GM12878 (cell line): ENCODE results near the gene RPS2. TPM values are rescaled to one million over a fixed set of nuclear protein-coding genes. Genes with fewer than 3 reads are reported as not detected.

Experiments
- ATAC-seq: fragments of 200-7000 bp; cut with Tn5 transposase; 3 replicates; pipeline ENCODE4 v1.9.1; 2020; ENCODE audit warnings: mild to moderate bottlenecking, moderate library complexity
- BruUV-seq: library from RNA; stranded (reverse); fragments of 400-500 nt; replicated peaks from 2 replicates; lab custom pipeline; 2021; lab: Mats Ljungman, UMichigan
- CTCF ChIA-PET: fragments of 300-600 bp; sonication (Branson Sonifier 250); formaldehyde crosslinking; extraction: SDS; loops from one replicate; lab custom pipeline; 2021; ENCODE audit warnings: inconsistent platforms; lab: Yijun Ruan, JAX
- POLR2A ChIA-PET: fragments of 350-600 bp; formaldehyde crosslinking; extraction: SDS; loops from one replicate; lab custom pipeline; 2021; ENCODE audit warnings: inconsistent platforms; lab: Charles Lee
- RAD21 ChIA-PET: fragments of 300-600 bp; sonication (Branson Sonifier 250); formaldehyde crosslinking; loops from one replicate; lab custom pipeline; 2023; ENCODE audit warnings: antibody characterized with exemption; ENCODE audit not compliant: unreplicated experiment; lab: Charles Lee
- SMC1A ChIA-PET: fragments of 300-600 bp; sonication (Branson Sonifier 250); formaldehyde crosslinking; loops from one replicate; lab custom pipeline; 2023; ENCODE audit not compliant: unreplicated experiment, uncharacterized antibody; lab: Charles Lee
- DNase-seq: peaks from one replicate; pipeline ENCODE4 v3.0.0-alpha.2; 2011; ENCODE audit warnings: low read depth, low spot score
- FAIRE-seq: peaks from 3 replicates; lab custom pipeline; 2011; peaks lifted over from hg19 to GRCh38; lab: Jason Lieb, UNC
- H2AFZ ChIP-seq: 2 replicates; pipeline ENCODE4 v1.6.0; 2011; ENCODE audit warnings: low read depth, low read length, control low read depth; ENCODE audit not compliant: control insufficient read depth
- H3K27ac ChIP-seq: 2 replicates; pipeline ENCODE4 v1.5.1; 2011; ENCODE audit warnings: control low read depth; ENCODE audit not compliant: control insufficient read depth, insufficient read depth
- H3K27me3 ChIP-seq, 2 experiments: replicated peaks in 1 of 2; 2 replicates each; pipeline versions ENCODE4 v1.6.0 to v1.6.1; 2011; ENCODE audit warnings: low read length in 1 of 2; ENCODE audit not compliant: control insufficient read depth in 2 of 2, insufficient read depth in 2 of 2
- H3K36me3 ChIP-seq, 2 experiments: 2 replicates each; pipeline ENCODE4 v1.5.1; 2011; ENCODE audit warnings: low read length in 1 of 2; ENCODE audit not compliant: control insufficient read depth in 2 of 2, insufficient read depth in 2 of 2
- H3K4me1 ChIP-seq: 2 replicates; pipeline ENCODE4 v1.6.1; 2011; ENCODE audit warnings: mild to moderate bottlenecking, low read length, moderate library complexity, mixed read lengths; ENCODE audit not compliant: control insufficient read depth, insufficient read depth
- H3K4me2 ChIP-seq: 2 replicates; pipeline ENCODE4 v1.6.0; 2011; ENCODE audit warnings: control low read depth; ENCODE audit not compliant: control insufficient read depth, insufficient read depth
- H3K4me3 ChIP-seq: fragments of 200-600 bp; sonication (generic); 2 replicates; pipeline ENCODE4 v1.5.1; 2016
- H3K79me2 ChIP-seq: 2 replicates; pipeline ENCODE4 v1.6.0; 2011; ENCODE audit warnings: low read length; ENCODE audit not compliant: control insufficient read depth, insufficient read depth
- H3K9ac ChIP-seq: 2 replicates; pipeline ENCODE4 v1.8.0; 2011; ENCODE audit warnings: low read length, control low read depth, mixed read lengths; ENCODE audit not compliant: control insufficient read depth, insufficient read depth
- H3K9me3 ChIP-seq: replicated peaks from 3 replicates; pipeline ENCODE4 v1.5.1; 2011; ENCODE audit warnings: mild to moderate bottlenecking, low read length; ENCODE audit not compliant: control insufficient read depth, insufficient read depth
- H4K20me1 ChIP-seq: 2 replicates; pipeline ENCODE4 v1.6.0; 2011; ENCODE audit not compliant: control insufficient read depth, insufficient read depth
- DPF2 ChIP-seq: fragments of 450-650 bp; IDR thresholded peaks from 2 replicates; pipeline ENCODE4 v1.6.1; 2017; ENCODE audit warnings: mild to moderate bottlenecking
- GATAD2B ChIP-seq: fragments of 450-650 bp; conservative IDR thresholded peaks from 2 replicates; pipeline ENCODE4 v1.6.1; 2017; ENCODE audit warnings: low read depth, mild to moderate bottlenecking, moderate library complexity
- NR2F1 ChIP-seq: fragments of 450-650 bp; conservative IDR thresholded peaks from 2 replicates; pipeline ENCODE4 v1.6.1; 2017; ENCODE audit warnings: mild to moderate bottlenecking
- YY1 ChIP-seq: IDR thresholded peaks from 2 replicates; pipeline ENCODE4 v1.6.1; 2011; ENCODE audit warnings: low read depth, mild to moderate bottlenecking, low read length
- ZBTB40 ChIP-seq: fragments of 450-650 bp; IDR thresholded peaks from 2 replicates; pipeline ENCODE4 v1.6.1; 2016; ENCODE audit warnings: mild to moderate bottlenecking, moderate library complexity, borderline replicate concordance
- ZZZ3 ChIP-seq: IDR thresholded peaks from 2 replicates; pipeline ENCODE4 v1.6.1; 2011; ENCODE audit warnings: low read depth; ENCODE audit not compliant: control insufficient read depth, insufficient read length
- WGBS: methylation state at CpG from one replicate; pipeline ENCODE4 v1.1.6; 2016; ENCODE audit warnings: low lambda C conversion rate; ENCODE audit not compliant: insufficient replicate concordance, insufficient coverage; ENCODE audit errors: missing lambda C conversion rate; 5-methylcytosine and 5-hydroxymethylcytosine counted together
- in situ Hi-C: fragments of 300-500 bp; cut with MboI; formaldehyde crosslinking; loops from 9 replicates; pipeline ENCODE4 v1.14.3; 2018; ENCODE audit warnings: mixed read lengths
- intact Hi-C: fragments of 100-400 bp; cut with micrococcal nuclease; formaldehyde crosslinking; loops from one replicate; pipeline ENCODE4 v1.14.2; 2022; ENCODE audit not compliant: unreplicated experiment
- polyA plus RNA-seq, 11 experiments: library from polyadenylated mRNA; depleted of rRNA in 4 of 11; unstranded in 6 of 11; stranded (reverse) in 5 of 11; fragments of >200 nt; fragmentation: Nextera tagmentation in 4 of 11; fragmentation: Illumina TruSeq in 1 of 11; extraction: Ambion mirVana in 4 of 11; extraction: Trizol in 1 of 11; gene quantifications; 1 replicate in 1 of 11; 2 replicates in 10 of 11; pipeline versions ENCODE4 v1.2.1 to v1.2.3, GENCODE V29; 2011 to 2016; ENCODE audit warnings: inconsistent platforms in 2 of 11, missing spikeins in 2 of 11, low read depth in 1 of 11
- total RNA-seq, 4 experiments: library from RNA; depleted of rRNA in 3 of 4; stranded (reverse); fragments of >200 nt in 3 of 4; fragmentation: Illumina TruSeq in 1 of 4; extraction: Trizol in 1 of 4; gene quantifications; 2 replicates each; pipeline versions ENCODE4 v1.2.1 to v1.2.3, GENCODE V29; 2013 to 2021

RPS2 gene
- total and polyA plus RNA-seq, 10 of the 15 experiments (the other 5 are each of a cell fraction or from before 2014, with no cell fraction given): 1,295 to 7,121 (median 3,933) TPM

- H2AFZ ChIP-seq: peak overlapping the region; percentile 53
- TF ChIP-seq DPF2: 0 out of 2 replicates have a peak, but pooled peaks have one; percentile 4
- TF ChIP-seq GATAD2B: peak; percentile 2; the same call in 1 of the 2 replicates
- no peak for TF ChIP-seq ZZZ3
- TF ChIP-seq ZBTB40: no peak
- 0 out of 2 replicates have a peak, but pooled peaks have one; percentile 39 for TF ChIP-seq NR2F1
- TF ChIP-seq YY1: 0 out of 2 replicates have a peak, but pooled peaks have one; percentile 4
- TF ChIP-seq, all 136 proteins: peak for 4
- no peak overlapping the region for H3K27ac ChIP-seq
- H3K36me3 ChIP-seq: peaks cover 1 to 3% of the 10 kb centered on the region in 2 experiments; a peak in 3 of 4 replicates
- ChIA-PET RAD21 (interaction anchor here (0.9 kb wide), 1 partner anchor 11 kb away, joined by 4 read pairs; no protein-coding TSS in a partner anchor), SMC1A (no interaction called here), POLR2A (interaction anchor here (1.4 to 3.3 kb wide), 5 partner anchors 11 to 148 kb away, joined by 3 to 14 read pairs (median 13); partner anchors contain the start of genes RPS2 and TBL3), CTCF (interaction anchor here (6.5 kb wide), 1 partner anchor 11 kb away, joined by 54 read pairs; no protein-coding TSS in a partner anchor)
- in situ Hi-C loops (no loop called here), intact Hi-C loops (no loop called here)
- H3K79me2 ChIP-seq: no peaks in the 10 kb centered on the region
- H3K27me3 ChIP-seq: no peaks in the 10 kb centered on the region
- ATAC-seq (no peak), DNase-seq (no peak), FAIRE-seq (no peak)
- BruUV-seq: no TSS peak
- H3K4me3 ChIP-seq: no peak overlapping the region
- no peaks in the 10 kb centered on the region for H4K20me1 ChIP-seq
- peaks cover 1% of the 10 kb centered on the region; the same call in 1 of the 3 replicates for H3K9me3 ChIP-seq
- no peak overlapping the region for H3K9ac ChIP-seq
- 0 out of 2 replicates have a peak overlapping the region, but pooled peaks have one; percentile 0 for H3K4me2 ChIP-seq
- peaks cover 26% of the 10 kb centered on the region for H3K4me1 ChIP-seq
- 98% methylated on average over 37 of the region's 50 CpGs for WGBS
Measured at GRCh38 chr16:1992704-1993317, 28.2 kb upstream of the RPS2 start.
